ENCODE measurements around the gene KDM2B.

DNA sequence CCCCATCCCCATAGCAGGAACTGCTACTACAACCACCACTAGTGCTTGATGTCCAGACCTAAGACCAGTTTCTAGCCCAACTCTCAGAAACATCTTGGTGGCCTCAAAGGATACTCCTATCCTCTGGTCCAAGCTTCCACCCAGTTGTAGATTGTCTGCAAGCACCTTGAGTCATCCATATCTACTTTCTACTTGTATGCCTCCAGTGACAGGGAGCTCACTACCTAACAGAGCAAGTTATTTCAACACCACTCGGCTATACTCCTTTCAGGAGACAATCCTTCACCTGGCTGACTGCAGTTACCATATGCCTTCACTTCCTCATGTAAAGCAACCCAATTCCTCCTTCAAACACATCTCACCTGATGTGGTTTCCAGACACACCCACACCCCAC lies 49.5 kb downstream of the KDM2B start:
- TF ChIP-seq, protein P1, sequence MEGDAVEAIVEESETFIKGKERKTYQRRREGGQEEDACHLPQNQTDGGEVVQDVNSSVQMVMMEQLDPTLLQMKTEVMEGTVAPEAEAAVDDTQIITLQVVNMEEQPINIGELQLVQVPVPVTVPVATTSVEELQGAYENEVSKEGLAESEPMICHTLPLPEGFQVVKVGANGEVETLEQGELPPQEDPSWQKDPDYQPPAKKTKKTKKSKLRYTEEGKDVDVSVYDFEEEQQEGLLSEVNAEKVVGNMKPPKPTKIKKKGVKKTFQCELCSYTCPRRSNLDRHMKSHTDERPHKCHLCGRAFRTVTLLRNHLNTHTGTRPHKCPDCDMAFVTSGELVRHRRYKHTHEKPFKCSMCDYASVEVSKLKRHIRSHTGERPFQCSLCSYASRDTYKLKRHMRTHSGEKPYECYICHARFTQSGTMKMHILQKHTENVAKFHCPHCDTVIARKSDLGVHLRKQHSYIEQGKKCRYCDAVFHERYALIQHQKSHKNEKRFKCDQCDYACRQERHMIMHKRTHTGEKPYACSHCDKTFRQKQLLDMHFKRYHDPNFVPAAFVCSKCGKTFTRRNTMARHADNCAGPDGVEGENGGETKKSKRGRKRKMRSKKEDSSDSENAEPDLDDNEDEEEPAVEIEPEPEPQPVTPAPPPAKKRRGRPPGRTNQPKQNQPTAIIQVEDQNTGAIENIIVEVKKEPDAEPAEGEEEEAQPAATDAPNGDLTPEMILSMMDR (IDR thresholded peaks at IDR 0.05), result no peak
- no peak for TF ChIP-seq POLR2A (IDR thresholded peaks at IDR 0.05)

Data from breast epithelium (tissue), 3 donors.